HEK293 (cell line): Measurements from ENCODE around the gene KLHL40.

Source experiments
- BCL6B ChIP-seq: fragments of 450-650 bp; formaldehyde crosslinking; IDR thresholded peaks from 2 replicates; pipeline ENCODE4 v1.5.1; 2017; ENCODE audit warnings: missing biosample characterization, missing genetic modification characterization
- CTCF ChIP-seq: fragments of 450-650 bp; formaldehyde crosslinking; IDR thresholded peaks from 2 replicates; pipeline ENCODE4 v1.5.1; 2016; ENCODE audit warnings: missing biosample characterization, missing genetic modification characterization
- HOXA7 ChIP-seq: sonication (generic); formaldehyde crosslinking; IDR thresholded peaks from 2 replicates; pipeline ENCODE4 v1.8.1; 2022; ENCODE audit warnings: missing genetic modification reagents, borderline replicate concordance
- ZBTB48 ChIP-seq: fragments of 450-650 bp; formaldehyde crosslinking; IDR thresholded peaks from 2 replicates; pipeline ENCODE4 v1.5.1; 2016; ENCODE audit warnings: missing biosample characterization, missing genetic modification characterization
- ZNF121 ChIP-seq: fragments of 450-650 bp; formaldehyde crosslinking; IDR thresholded peaks from 2 replicates; pipeline ENCODE4 v1.5.1; 2016; ENCODE audit warnings: missing biosample characterization, missing genetic modification characterization
- ZNF138 ChIP-seq: fragments of 450-650 bp; formaldehyde crosslinking; IDR thresholded peaks from 2 replicates; pipeline ENCODE4 v1.5.1; 2016; ENCODE audit warnings: missing biosample characterization, missing genetic modification characterization, borderline replicate concordance
- ZNF473 ChIP-seq: fragments of 450-650 bp; formaldehyde crosslinking; IDR thresholded peaks from 2 replicates; pipeline ENCODE4 v1.5.1; 2017; ENCODE audit warnings: missing biosample characterization, missing genetic modification characterization
- ZNF792 ChIP-seq: fragments of 450-650 bp; formaldehyde crosslinking; IDR thresholded peaks from 2 replicates; pipeline ENCODE4 v1.5.1; 2016; ENCODE audit warnings: missing biosample characterization, missing genetic modification characterization

GRCh38 chr3:42662037-42662812, 23.1 kb upstream of the KLHL40 start:
- TF ChIP-seq CTCF (tag by site-specific recombination) = no peak
- TF ChIP-seq ZNF121 (tag by site-specific recombination) = no peak
- TF ChIP-seq ZBTB48 (tag by site-specific recombination) = no peak
- no peak for TF ChIP-seq ZNF473
- no peak for TF ChIP-seq ZNF138 (tag by site-specific recombination)
- TF ChIP-seq HOXA7 (CRISPR knock-in tag) = no peak
- TF ChIP-seq BCL6B (tag by site-specific recombination) = no peak
- no peak for TF ChIP-seq ZNF792 (tag by site-specific recombination)
